Mesenchymal stem cell (in vitro differentiated cells and primary cell): Measurements from ENCODE around the gene LMX1B.

ENCODE experiments used
- DNase-seq: peaks from one replicate; pipeline ENCODE4 v3.0.0-alpha.2; 2013
- H2AFZ ChIP-seq: one replicate; pipeline ENCODE4 v1.6.1; 2013; ENCODE audit warnings: low read depth, mild to moderate bottlenecking, control low read depth, inconsistent platforms, low read length, moderate library complexity
- H2AK5ac ChIP-seq: 2 replicates; pipeline ENCODE4 v1.6.1; 2013; ENCODE audit warnings: low read length, moderate library complexity, mild to moderate bottlenecking, inconsistent platforms; ENCODE audit not compliant: severe bottlenecking
- H2BK120ac ChIP-seq: one replicate; pipeline ENCODE4 v1.6.1; 2013; ENCODE audit warnings: low read depth, mild to moderate bottlenecking, inconsistent platforms, low read length, moderate library complexity
- H2BK12ac ChIP-seq, 2 experiments: one replicate each; pipeline ENCODE4 v1.6.1; 2013; ENCODE audit warnings: inconsistent platforms in 2 of 2, low read length in 2 of 2, mild to moderate bottlenecking in 2 of 2, moderate library complexity in 2 of 2, control low read depth in 1 of 2
- H2BK15ac ChIP-seq: one replicate; pipeline ENCODE4 v1.6.1; 2013; ENCODE audit warnings: mild to moderate bottlenecking, low read depth, inconsistent platforms; ENCODE audit not compliant: poor library complexity, severe bottlenecking
- H2BK5ac ChIP-seq: 2 replicates; pipeline ENCODE4 v1.6.1; 2013; ENCODE audit warnings: low read depth, mild to moderate bottlenecking, low read length, control low read depth, inconsistent platforms; ENCODE audit not compliant: poor library complexity, severe bottlenecking
- H3K14ac ChIP-seq, 2 experiments: one replicate each; pipeline ENCODE4 v1.6.1; 2013; ENCODE audit warnings: inconsistent platforms in 2 of 2, low read length in 2 of 2, control low read depth in 1 of 2, mild to moderate bottlenecking in 1 of 2, moderate library complexity in 1 of 2
- H3K18ac ChIP-seq, 2 experiments: one replicate each; pipeline ENCODE4 v1.6.1; 2013; ENCODE audit warnings: inconsistent platforms in 2 of 2, low read length in 2 of 2, control low read depth in 1 of 2, low read depth in 1 of 2, mild to moderate bottlenecking in 1 of 2
- H3K23ac ChIP-seq, 2 experiments: one replicate each; pipeline ENCODE4 v1.6.1; 2013; ENCODE audit warnings: inconsistent platforms in 2 of 2, low read length in 2 of 2, mild to moderate bottlenecking in 2 of 2, moderate library complexity in 2 of 2, control low read depth in 1 of 2
- H3K27ac ChIP-seq: 2 replicates; pipeline ENCODE4 v1.5.1; 2013; ENCODE audit warnings: mild to moderate bottlenecking, moderate library complexity, low read length, control low read depth, inconsistent platforms; ENCODE audit not compliant: poor library complexity, severe bottlenecking
- H3K27me3 ChIP-seq, 2 experiments: 2 replicates each; pipeline versions ENCODE4 v1.6.1 to v1.7.0; 2013; ENCODE audit warnings: low read length in 2 of 2, mild to moderate bottlenecking in 2 of 2, moderate library complexity in 2 of 2, control low read depth in 1 of 2, inconsistent platforms in 1 of 2; ENCODE audit not compliant: control insufficient read depth in 1 of 2, insufficient read depth in 1 of 2
- H3K36me3 ChIP-seq, 2 experiments: 2 replicates each; pipeline versions ENCODE4 v1.6.1 to v1.7.0; 2013; ENCODE audit warnings: low read length in 2 of 2, control low read depth in 1 of 2, inconsistent platforms in 1 of 2, low read depth in 1 of 2, mild to moderate bottlenecking in 1 of 2; ENCODE audit not compliant: insufficient read depth in 2 of 2, control insufficient read depth in 1 of 2
- H3K4ac ChIP-seq, 2 experiments: one replicate each; pipeline ENCODE4 v1.6.1; 2013; ENCODE audit warnings: inconsistent platforms in 2 of 2, low read length in 2 of 2, mild to moderate bottlenecking in 2 of 2, moderate library complexity in 2 of 2, control low read depth in 1 of 2, low read depth in 1 of 2
- H3K4me1 ChIP-seq: 2 replicates; pipeline ENCODE4 v1.6.1; 2013; ENCODE audit warnings: low read depth, low read length, control low read depth; ENCODE audit not compliant: control insufficient read depth, insufficient read depth
- H3K4me2 ChIP-seq: 2 replicates; pipeline ENCODE4 v1.6.1; 2013; ENCODE audit warnings: low read length, mild to moderate bottlenecking, inconsistent platforms; ENCODE audit not compliant: poor library complexity, severe bottlenecking
- H3K4me3 ChIP-seq, 2 experiments: 2 replicates each; pipeline versions ENCODE4 v1.5.1 to v1.7.0; 2013; ENCODE audit warnings: low read length in 2 of 2, mild to moderate bottlenecking in 2 of 2, control low read depth in 1 of 2, low read depth in 1 of 2; ENCODE audit not compliant: insufficient read depth in 1 of 2
- H3K79me1 ChIP-seq: replicated peaks from 2 replicates; pipeline ENCODE4 v1.6.1; 2013; ENCODE audit warnings: mild to moderate bottlenecking, control low read depth, low read length, inconsistent platforms; ENCODE audit not compliant: poor library complexity, severe bottlenecking
- H3K9ac ChIP-seq: 2 replicates; pipeline ENCODE4 v1.7.0; 2013; ENCODE audit warnings: mild to moderate bottlenecking, low read length, moderate library complexity
- H3K9me3 ChIP-seq: 2 replicates; pipeline ENCODE4 v1.7.0; 2013; ENCODE audit warnings: mild to moderate bottlenecking, low read length; ENCODE audit not compliant: control insufficient read depth
- H4K8ac ChIP-seq: one replicate; pipeline ENCODE4 v1.6.1; 2013; ENCODE audit warnings: inconsistent platforms, mild to moderate bottlenecking, low read length, moderate library complexity
- H4K91ac ChIP-seq: one replicate; pipeline ENCODE4 v1.6.1; 2013; ENCODE audit warnings: mild to moderate bottlenecking, low read length, inconsistent platforms
- WGBS: methylation state at CpG from one replicate; pipeline ENCODE4 v1.1.7; 2013; ENCODE audit warnings: mixed read lengths; 5-methylcytosine and 5-hydroxymethylcytosine counted together

The LMX1B gene

DNA sequence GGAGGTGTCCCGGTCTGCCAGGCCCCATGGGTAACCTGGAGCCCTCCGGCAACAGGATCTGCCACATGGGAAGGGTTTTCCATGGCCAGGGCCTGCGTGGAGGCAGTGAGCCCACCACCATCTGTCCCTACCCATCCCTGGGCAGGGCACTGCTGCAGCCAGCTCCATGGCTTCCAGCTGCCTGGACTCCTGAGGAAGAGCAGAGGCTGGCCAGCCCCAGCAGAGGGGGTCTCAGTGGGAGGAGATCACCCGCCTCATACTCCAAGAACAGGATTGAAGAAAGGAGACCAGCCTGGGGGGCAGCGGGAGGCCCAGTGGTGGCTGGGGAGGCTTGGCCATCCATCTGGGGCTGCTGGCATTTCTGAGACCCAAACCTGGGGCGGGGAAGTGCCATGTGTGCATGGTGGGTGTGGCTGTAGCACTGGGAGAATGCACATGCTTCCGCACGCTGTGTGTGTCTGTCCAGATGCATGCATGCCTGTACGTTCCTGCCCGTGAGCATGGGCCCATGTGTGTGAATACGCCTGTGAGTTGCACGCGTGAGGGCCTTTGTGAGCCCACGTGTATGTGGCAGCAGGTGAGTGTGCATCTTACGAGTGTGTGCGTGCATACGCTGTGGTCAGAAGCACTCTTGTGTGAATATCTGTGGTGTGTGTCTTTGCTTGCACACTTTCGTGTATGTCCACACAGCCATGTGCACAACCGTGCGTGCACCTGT is 78.5 kb downstream of the LMX1B start:
- H3K4me3 ChIP-seq = peak overlapping the region in 1 of 2 experiments; percentile 36
- no peak overlapping the region for H2BK12ac ChIP-seq
- no peak overlapping the region for H4K91ac ChIP-seq
- no peak overlapping the region for H3K23ac ChIP-seq
- no peaks in the 10 kb centered on the region for H3K9me3 ChIP-seq
- no peaks in the 10 kb centered on the region for H3K79me1 ChIP-seq
- no peaks in the 10 kb centered on the region for H3K36me3 ChIP-seq
- no peak overlapping the region for H2BK5ac ChIP-seq
- no peak overlapping the region for H2AK5ac ChIP-seq
- H3K4me2 ChIP-seq = no peak overlapping the region
- H4K8ac ChIP-seq = no peak overlapping the region
- H2AFZ ChIP-seq = no peak overlapping the region
- H3K4ac ChIP-seq = no peak overlapping the region
- no peak overlapping the region for H3K27ac ChIP-seq
- H3K14ac ChIP-seq = peak overlapping the region in 1 of 2 experiments; percentile 44
- no peak overlapping the region for H2BK15ac ChIP-seq
- H3K27me3 ChIP-seq = peaks cover 65 to 69% of the 10 kb centered on the region in 2 experiments
- no peak overlapping the region for H2BK120ac ChIP-seq
- WGBS = 90% methylated on average over 20 of the region's 20 CpGs
- H3K9ac ChIP-seq = no peak overlapping the region
- no peak overlapping the region for H3K18ac ChIP-seq
- no peak for DNase-seq
- no peaks in the 10 kb centered on the region for H3K4me1 ChIP-seq

DNA sequence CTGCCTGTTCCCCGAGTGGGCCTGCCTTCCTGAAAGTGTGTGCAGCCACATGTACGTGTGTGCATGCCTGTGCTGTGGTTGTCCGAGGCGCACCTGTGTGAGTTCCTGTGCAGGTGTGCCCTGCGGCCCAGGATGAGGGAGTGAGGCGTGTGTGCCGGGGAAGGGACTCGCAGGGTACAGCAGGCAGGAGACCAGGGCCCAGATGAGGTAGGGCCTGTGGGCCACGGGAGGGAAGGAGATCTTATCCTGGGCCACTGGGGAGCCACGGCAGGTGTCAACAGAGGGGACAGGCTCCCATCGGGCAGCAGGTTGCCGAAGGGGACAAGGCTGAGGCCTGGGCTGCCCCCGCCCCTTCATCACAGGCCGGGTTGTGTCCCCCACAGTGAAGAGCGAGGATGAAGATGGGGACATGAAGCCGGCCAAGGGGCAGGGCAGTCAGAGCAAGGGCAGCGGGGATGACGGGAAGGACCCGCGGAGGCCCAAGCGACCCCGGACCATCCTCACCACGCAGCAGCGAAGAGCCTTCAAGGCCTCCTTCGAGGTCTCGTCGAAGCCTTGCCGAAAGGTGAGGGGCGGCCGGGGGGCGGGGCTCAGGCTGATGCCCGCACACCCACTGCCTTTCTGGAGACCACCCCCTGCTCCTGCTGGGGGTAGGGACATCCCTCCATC is 79.2 kb downstream of the LMX1B start:
- Histone ChIP-seq H3K18ac (no peak overlapping the region), H3K4ac (no peak overlapping the region), H2AK5ac (no peak overlapping the region), H3K4me1 (no peaks in the 10 kb centered on the region), H2BK12ac (no peak overlapping the region), H3K79me1 (no peaks in the 10 kb centered on the region), H3K4me3 (no peak overlapping the region), H3K14ac (peak overlapping the region in 1 of 2 experiments; percentile 44), H3K36me3 (no peaks in the 10 kb centered on the region), H4K8ac (no peak overlapping the region), H3K27me3 (peaks cover 64 to 66% of the 10 kb centered on the region in 2 experiments), H3K9me3 (no peaks in the 10 kb centered on the region), H2BK15ac (no peak overlapping the region), H3K27ac (no peak overlapping the region), H4K91ac (no peak overlapping the region), H2BK5ac (no peak overlapping the region), H3K4me2 (no peak overlapping the region), H3K23ac (no peak overlapping the region), H2BK120ac (no peak overlapping the region), H2AFZ (no peak overlapping the region), H3K9ac (no peak overlapping the region)
- 88% methylated on average over 31 of the region's 32 CpGs for WGBS
- no peak for DNase-seq

DNA sequence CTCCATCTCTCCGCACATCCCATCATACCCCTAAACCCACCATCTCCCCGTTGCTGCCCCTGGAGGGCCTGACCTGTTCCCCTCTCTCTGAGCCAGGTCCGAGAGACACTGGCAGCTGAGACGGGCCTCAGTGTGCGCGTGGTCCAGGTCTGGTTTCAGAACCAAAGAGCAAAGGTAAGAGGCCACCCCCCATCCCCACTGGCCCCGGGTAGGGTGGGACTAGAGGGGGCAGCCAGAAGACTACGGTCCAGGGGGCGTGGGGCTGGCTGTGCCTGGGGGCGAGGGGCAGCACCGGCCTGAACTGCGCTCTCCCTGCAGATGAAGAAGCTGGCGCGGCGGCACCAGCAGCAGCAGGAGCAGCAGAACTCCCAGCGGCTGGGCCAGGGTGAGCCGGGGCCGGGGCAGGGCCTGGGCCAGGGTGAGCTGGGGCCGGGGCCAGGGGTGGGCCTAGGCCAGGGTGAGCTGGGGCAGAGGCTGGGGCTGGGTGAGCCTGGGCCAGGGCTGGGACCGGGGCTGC is 79.8 kb downstream of the LMX1B start:
- no peak overlapping the region for H4K91ac ChIP-seq
- H3K4me3 ChIP-seq = no peak overlapping the region
- H3K79me1 ChIP-seq = no peaks in the 10 kb centered on the region
- no peak overlapping the region for H3K9ac ChIP-seq
- H3K4me1 ChIP-seq = no peaks in the 10 kb centered on the region
- H3K9me3 ChIP-seq = no peaks in the 10 kb centered on the region
- no peak overlapping the region for H2BK5ac ChIP-seq
- no peak for DNase-seq
- no peak overlapping the region for H2BK12ac ChIP-seq
- WGBS = 91% methylated on average over 19 of the region's 20 CpGs
- no peak overlapping the region for H3K27ac ChIP-seq
- H3K4me2 ChIP-seq = no peak overlapping the region
- no peak overlapping the region for H2AK5ac ChIP-seq
- H3K36me3 ChIP-seq = no peaks in the 10 kb centered on the region
- H2BK15ac ChIP-seq = no peak overlapping the region
- H2AFZ ChIP-seq = no peak overlapping the region
- no peak overlapping the region for H4K8ac ChIP-seq
- H3K18ac ChIP-seq = no peak overlapping the region
- H3K27me3 ChIP-seq = peaks cover 62 to 64% of the 10 kb centered on the region in 2 experiments
- no peak overlapping the region for H3K23ac ChIP-seq
- no peak overlapping the region for H3K14ac ChIP-seq
- no peak overlapping the region for H3K4ac ChIP-seq
- H2BK120ac ChIP-seq = no peak overlapping the region
